ENCODE data around the gene PARK7.

Gene PARK7

DNA sequence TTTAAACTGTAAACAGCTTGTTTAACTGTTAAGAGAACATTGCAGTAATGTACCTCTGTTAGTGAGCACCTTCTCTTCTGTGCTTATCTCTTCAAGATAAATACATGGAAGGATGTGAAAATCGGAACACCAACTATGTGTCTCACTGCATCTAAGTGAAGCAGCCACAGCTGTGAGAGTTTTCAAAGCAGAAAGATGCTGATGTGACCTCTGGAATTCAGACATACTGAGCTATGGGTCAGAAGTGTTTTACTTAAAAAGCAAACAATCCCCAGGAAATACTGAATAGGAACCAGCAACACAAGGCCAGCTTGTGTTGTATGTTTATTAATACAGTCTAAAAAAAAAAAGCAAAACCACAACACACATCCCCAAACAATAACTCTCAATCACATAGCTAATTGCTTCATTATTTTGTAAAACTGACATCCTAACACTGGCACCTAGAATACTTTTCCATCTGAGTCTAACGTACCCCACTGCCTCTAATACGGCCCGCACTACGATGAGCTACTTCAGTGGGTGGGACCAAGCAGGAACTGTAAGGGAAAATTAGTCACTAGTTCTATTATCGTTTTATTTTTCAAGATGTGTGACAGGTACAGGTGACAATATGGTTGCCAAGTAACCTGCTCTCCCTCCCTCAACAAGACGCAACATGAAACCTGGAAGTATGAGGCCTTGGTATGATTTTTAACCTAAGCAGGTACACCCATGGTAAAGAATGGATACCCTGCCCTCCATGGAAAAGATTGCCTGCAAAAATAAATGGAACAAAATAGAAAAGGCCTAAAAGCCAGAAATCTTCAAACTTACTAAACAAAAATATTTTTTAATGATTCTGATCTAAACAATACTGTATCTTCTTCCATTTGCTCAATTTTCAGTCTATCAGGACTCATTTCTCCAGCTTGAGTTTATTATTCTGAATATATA is 50.7 kb downstream of the PARK7 start:
- no peak overlapping the region for H3K4me3 ChIP-seq (replicated peaks; ENCODE audit: insufficient read depth, low read length)
- TF ChIP-seq POLR2AphosphoS5 (IDR thresholded peaks at IDR 0.05; ENCODE audit: low read depth) (no peak), GABPA (IDR thresholded peaks at IDR 0.05; ENCODE audit: low read depth) (no peak), REST (IDR thresholded peaks at IDR 0.05; ENCODE audit: insufficient replicate concordance, low read depth) (no peak), SPI1 (IDR thresholded peaks at IDR 0.05; ENCODE audit: borderline replicate concordance, low read depth) (no peak), CTCF (IDR thresholded peaks at IDR 0.05; ENCODE audit: insufficient read depth, low read length) (no peak)
- no peak for DNase-seq (ENCODE audit: low read depth in 1 of 2, low spot score in 1 of 2)
- no peaks in the 10 kb centered on the region for H3K27me3 ChIP-seq (ENCODE audit: insufficient read depth, poor library complexity, severe bottlenecking)
- H3K27ac ChIP-seq (replicated peaks), result no peak overlapping the region

GRCh38 chr1:8012955-8013354 is 51.4 kb downstream of the PARK7 start:
- no peak for TF ChIP-seq POLR2AphosphoS5 (IDR thresholded peaks at IDR 0.05; ENCODE audit: low read depth)
- no peak for TF ChIP-seq CTCF (IDR thresholded peaks at IDR 0.05; ENCODE audit: insufficient read depth, low read length)
- TF ChIP-seq GABPA (IDR thresholded peaks at IDR 0.05; ENCODE audit: low read depth), result no peak
- no peak for TF ChIP-seq REST (IDR thresholded peaks at IDR 0.05; ENCODE audit: insufficient replicate concordance, low read depth)
- TF ChIP-seq SPI1 (IDR thresholded peaks at IDR 0.05; ENCODE audit: borderline replicate concordance, low read depth), result no peak

GRCh38 chr1:8013399-8013798 is 51.9 kb downstream of the PARK7 start:
- Histone ChIP-seq H3K27ac (replicated peaks) (no peak overlapping the region), H3K27me3 (ENCODE audit: insufficient read depth, poor library complexity, severe bottlenecking) (no peaks in the 10 kb centered on the region), H3K4me3 (replicated peaks; ENCODE audit: insufficient read depth, low read length) (no peak overlapping the region)
- no peak for TF ChIP-seq GABPA (IDR thresholded peaks at IDR 0.05; ENCODE audit: low read depth)
- TF ChIP-seq REST (IDR thresholded peaks at IDR 0.05; ENCODE audit: insufficient replicate concordance, low read depth), result no peak
- TF ChIP-seq POLR2AphosphoS5 (IDR thresholded peaks at IDR 0.05; ENCODE audit: low read depth), result no peak
- no peak for TF ChIP-seq CTCF (IDR thresholded peaks at IDR 0.05; ENCODE audit: insufficient read depth, low read length)
- TF ChIP-seq SPI1 (IDR thresholded peaks at IDR 0.05; ENCODE audit: borderline replicate concordance, low read depth), result no peak
- no peak for DNase-seq (ENCODE audit: low read depth in 1 of 2, low spot score in 1 of 2)

More at GRCh38 chr1:8012955-8013354, 51.4 kb downstream of the PARK7 start:
- no peak overlapping the region for H3K27ac ChIP-seq (replicated peaks)
- no peak for DNase-seq (ENCODE audit: low read depth in 1 of 2, low spot score in 1 of 2)
- H3K27me3 ChIP-seq (ENCODE audit: insufficient read depth, poor library complexity, severe bottlenecking), result no peaks in the 10 kb centered on the region
- H3K4me3 ChIP-seq (replicated peaks; ENCODE audit: insufficient read depth, low read length), result no peak overlapping the region
